GM04503 (cell line): ENCODE measurements around the gene MNT.

ENCODE experiments used
- DNase-seq: peaks from one replicate; pipeline ENCODE4 v3.0.0-alpha.2; 2012; ENCODE audit warnings: low read depth

The MNT gene

GRCh38 chr17:2380950-2381649 lies 19.8 kb downstream of the MNT start:
- no peak for DNase-seq

- no peak for DNase-seq
Observed at GRCh38 chr17:2380226-2380922, 20.5 kb downstream of the MNT start.

DNA sequence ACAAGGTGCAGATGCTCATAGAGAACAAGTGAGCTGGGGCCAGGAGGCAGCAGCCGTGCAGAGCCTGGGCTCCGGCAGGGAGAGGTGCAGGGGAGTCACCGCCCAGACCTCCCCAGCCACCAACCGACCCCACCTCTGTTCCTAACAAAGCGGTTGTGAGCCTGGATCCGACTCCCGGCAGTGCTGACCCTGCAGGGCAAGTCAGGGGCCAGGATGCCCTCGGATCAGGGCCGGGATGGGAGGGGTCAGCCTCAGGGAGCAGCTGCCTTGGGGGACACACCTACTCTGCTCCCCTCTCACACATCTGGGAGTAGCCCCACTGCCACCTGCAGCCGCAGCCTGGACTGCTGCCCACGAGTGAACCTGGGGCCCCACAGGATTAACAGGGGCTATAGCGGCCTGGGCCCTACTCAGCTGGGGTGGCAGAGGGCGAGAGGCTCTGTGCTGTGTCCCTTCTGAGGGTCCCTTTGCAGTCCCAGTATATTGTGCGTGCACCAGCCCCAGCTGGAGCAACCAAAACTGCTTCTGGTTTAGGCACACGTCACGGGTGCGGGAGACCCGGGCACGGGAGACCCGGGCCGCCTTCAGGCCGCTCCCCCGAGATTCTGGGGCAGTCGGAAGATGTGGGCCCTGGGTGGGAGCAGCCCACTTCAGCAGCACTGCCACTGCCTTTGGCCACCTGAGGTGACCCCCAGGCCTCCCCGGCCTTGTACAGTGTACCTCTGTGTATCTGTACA lies 21.2 kb downstream of the MNT start:
- DNase-seq, result no peak

DNA sequence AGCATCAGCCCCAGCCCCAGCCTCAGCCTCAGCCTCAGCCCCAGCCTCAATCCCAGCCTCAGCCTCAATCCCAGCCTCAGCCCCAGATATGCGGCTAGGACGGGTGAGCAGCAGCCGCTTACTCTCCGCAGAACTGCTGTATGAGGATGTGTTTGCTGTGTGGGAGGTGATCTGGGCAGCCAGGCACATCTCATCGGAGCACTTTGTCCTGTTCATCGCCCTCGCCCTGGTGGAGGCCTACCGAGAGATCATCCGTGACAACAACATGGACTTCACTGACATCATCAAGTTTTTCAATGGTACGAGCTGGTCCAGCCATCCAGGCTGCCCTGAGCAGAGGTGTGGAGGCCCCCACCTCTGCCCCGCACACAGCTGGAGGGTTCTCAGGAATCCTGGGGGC lies 22.0 kb downstream of the MNT start:
- no peak for DNase-seq

DNA sequence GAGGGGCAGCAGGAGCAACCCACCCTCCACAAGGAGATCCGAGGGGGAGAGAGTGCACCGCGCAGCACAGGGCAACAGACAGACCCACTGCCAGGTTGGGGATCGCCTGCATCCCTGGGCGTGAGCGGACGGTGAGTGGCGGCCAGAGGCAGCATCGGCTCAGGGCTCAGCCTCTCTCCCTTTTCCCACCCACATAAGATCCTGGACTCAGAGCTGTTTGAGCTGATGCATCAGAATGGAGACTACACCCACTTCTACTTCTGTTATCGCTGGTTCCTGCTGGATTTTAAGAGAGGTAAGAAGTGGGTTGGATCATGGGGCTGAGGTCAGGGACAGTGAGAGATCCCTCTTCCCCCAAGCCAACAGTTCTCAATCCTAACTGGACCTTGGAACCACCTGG lies 23.2 kb downstream of the MNT start:
- no peak for DNase-seq

DNA sequence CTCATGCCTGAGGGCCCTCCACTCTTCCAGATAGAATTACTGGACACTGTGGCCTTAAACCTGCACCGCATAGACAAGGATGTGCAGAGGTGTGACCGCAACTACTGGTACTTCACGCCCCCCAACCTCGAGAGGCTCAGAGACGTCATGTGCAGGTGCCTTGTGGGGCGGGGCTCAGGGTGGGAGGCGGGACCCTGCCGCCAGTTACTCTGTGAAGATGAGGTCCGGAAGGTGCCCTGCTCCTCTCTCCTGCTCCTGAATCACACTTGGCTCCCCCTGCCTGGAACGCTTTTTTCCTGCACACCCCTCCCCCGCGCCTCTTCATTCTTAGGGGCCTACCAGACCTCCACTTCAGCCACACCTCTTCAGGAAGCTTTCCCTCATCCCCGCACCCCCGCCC lies 24.8 kb downstream of the MNT start:
- no peak for DNase-seq

DNA sequence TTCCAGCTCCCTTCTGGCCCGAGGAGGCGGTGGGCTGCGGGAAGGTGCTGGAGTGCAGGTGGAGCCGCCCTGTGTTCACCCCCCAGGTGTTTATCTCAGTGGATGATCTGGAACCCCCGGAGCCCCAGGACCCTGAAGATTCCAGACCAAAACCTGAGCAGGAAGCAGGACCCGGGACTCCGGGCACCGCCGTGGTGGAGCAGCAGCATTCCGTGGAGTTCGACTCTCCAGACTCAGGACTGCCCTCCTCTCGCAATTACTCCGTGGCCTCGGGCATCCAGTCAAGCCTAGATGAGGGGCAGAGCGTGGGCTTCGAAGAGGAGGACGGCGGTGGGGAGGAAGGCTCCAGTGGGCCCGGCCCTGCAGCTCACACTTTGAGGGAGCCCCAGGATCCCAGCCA lies 25.5 kb downstream of the MNT start:
- no peak for DNase-seq

GRCh38 chr17:2374549-2375285 lies 26.1 kb downstream of the MNT start:
- DNase-seq, result no peak

GRCh38 chr17:2373179-2373578 lies 27.7 kb downstream of the MNT start:
- DNase-seq, result no peak

- no peak for DNase-seq
Observed at GRCh38 chr17:2372681-2373080, 28.2 kb downstream of the MNT start.

DNA sequence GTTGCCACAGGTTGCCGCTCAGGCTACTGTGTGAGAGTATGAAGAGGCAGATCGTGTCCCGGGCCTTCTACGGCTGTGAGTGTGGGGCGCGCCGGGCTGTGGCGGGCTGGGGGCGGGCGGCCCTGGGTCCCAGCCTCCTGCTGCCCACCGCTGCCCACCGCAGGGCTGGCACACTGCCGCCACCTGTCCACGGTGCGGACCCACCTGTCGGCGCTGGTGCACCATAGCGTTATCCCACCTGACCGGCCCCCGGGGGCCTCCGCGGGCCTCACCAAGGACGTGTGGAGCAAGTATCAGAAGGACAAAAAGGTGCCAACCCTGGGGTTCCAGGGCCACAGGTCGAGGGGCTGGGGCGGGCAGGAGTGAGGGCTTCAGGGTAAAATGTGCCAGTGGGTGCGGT lies 28.7 kb downstream of the MNT start:
- no peak for DNase-seq

DNA sequence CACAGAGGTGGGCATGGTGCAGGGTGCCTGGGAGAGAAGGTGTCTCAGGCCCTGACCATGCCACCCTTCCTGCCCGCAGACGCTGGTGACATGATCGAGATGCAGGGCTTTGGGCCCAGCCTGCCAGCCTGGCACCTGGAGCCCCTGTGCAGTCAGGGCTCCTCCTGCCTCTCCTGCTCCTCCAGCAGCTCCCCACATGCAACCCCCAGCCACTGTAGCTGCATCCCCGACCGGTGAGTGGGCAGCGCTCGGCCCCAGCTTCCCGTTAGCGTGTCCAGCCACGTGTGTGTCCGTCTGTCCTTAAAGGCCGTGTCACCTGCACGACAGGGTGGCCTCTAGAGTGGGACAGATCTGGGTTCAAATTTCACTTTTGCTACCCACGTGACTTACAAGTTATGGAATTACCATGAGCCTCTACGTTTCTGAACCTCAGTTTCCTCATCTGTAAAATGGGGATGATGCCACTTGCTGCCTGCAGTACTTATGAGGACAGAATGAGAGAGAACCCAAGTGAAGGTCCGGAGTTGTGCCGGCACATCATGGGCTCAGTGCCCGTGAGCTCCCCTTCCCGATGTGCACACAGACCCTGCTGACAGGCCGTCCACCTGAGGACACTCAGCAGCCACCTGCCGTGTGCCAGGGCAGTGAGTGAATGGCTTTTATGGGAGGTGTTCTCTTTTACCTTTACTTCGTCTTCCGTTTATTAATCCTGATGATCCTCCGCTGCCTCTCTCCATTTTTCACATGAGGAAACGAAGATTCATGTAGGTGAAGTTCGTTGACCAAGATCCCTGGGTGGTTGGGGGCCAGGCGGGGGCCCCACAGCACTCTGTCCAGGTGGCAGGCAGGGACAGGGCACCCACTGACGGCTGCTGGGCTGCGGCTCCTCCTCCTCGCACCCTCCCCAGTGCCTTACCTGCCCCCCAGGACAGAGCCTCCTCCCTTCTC lies 29.4 kb downstream of the MNT start:
- no peak for DNase-seq

DNA sequence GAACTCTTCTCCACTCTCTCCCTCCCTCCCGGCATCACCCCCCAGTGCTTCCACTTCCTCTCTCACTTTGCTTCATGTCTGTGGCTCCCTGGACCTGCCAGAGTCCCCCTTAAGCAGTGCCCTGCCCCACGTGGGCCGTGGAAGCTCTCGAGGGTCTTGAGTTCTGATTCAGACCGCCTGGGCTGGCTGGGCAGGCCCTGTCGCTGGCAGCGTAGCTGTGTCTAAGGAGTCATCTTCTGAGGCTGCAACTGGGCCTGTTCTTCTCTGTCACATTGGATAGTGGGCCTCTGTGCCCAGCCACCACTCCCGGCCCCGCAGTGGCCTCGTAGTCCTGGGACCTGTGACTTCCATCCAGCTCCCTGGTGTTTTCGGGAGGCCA lies 30.7 kb downstream of the MNT start:
- DNase-seq, result no peak

DNA sequence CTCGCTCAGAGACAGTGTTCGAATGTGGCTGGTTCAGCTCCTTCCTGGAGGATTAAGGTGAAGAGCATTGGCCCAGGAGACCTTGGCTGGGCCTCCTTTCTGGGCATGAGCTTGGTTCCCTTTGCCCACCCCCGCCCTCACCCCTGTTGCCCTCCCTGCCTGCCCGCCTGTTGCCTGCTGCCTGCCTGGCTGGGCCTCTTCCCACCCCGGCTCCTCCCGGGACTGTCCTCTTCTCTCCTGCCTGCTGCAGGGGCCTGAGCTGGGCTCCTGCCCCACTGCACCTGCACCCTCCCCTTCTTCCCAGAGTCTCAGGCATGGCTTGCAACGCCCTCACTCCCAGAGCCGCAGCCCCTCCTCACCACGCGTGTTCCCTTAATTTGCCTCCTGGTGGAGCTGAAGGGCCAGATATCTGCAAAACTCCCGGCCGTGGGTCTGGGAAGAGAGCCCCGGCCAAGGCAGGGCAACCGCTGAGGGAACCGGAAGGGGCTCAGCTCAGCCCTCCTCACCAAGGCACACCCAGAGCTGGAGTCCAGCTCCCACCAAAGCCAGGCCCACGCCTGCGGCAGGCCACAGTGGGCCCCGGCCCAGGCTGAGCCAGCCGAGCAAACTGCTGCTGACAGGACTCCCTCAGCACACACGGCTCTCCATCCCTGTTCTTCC lies 31.2 kb downstream of the MNT start:
- DNase-seq, result no peak

- DNase-seq, result no peak
Observed at GRCh38 chr17:2369039-2369438, 31.8 kb downstream of the MNT start.

DNA sequence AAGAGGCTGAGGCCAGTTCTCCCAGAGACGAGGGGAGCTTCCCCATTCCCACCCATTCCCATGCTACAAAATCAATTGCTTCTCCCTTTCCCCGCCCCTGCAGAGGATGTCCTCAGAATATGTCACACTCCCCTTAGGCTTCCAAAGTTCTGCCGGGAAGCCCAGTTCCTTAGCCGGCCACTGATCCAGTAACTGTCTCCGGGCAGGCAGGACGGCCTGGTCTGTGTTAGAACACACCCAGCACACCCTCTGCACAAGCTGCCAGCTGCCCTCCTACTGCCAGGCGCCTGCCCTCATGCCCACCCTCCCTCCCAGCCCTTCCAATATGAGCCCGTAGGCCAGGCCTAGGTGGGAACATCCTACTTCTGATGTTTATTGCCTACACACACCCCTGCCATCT lies 32.5 kb downstream of the MNT start:
- no peak for DNase-seq

DNA sequence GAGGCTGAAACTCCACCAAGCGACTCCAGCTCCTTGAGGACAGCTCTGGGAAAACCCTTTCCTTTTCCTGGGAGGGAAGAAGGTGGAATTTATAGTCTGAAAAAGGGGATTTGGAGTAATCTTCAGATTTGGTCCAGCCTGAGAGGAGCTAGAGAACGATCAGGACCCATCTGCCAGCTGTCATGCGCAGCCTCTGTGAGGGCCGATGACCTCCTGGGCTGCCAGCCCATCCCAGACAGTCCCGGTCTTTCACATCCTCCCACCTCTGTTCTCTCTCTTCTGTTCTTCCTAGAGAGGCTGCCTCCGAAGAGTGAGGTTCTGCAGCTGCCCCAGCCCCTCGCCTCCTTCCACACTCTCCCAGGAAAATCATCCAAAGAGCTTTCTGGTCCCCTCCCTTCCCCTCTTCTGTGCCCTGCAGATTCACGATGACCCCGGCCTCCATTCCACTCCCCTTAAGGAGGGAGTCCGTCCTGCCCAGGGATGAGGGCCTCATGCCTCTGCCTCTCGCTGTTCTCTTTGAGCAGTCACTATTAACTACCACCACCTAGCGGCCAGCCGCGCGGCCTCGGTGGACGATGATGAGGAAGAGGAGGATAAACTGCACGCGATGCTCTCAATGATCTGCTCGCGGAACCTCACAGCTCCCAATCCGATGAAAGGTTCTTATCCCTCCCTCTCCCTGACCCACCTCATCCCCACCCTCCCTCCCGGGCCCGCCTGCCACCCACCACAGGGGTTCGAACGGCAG lies 33.9 kb downstream of the MNT start:
- DNase-seq, result no peak

DNA sequence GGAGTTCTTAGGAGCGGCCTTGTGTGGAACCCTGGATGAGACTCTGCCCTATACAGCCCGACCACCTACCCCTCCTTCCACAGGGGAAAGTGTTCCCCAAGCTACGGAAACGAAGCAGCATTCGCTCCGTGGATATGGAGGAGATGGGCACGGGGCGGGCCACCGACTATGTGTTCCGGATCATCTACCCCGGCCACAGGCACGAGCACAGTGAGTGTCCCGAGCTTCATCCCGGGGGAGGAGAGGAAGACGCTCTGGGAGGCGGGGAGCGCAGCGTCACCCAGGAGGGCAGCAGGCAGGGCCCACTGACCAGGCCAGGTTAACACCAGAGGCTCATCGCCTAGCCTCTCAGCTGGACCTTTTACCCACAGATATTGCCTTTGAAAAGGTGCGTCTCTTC lies 35.7 kb downstream of the MNT start:
- no peak for DNase-seq

DNA sequence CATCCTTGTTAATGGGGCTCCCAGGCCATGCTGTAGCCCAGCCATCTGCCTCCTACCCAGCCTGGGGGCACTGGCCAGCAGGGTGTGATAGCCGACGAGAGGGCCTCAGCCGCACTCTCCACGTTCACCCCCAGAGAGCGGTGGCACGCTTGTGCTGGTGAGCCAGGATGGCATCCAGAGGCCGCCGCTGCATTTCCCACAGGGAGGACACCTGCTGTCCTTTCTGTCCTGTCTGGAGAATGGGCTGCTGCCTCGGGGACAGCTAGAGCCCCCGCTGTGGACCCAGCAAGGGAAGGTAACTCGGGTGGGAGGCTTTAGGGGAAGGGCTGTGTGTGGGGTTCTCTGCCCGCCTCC lies 36.1 kb downstream of the MNT start:
- DNase-seq, result no peak
